Stimulated activated naive B cell treated with anti-CD40 and anti-IgM and Interleukin-4, amounts not matched to agents 10 μg/mL and 1 μg/mL and 100 μg/mL, for 72 hours (primary cell): ENCODE results near the gene C19orf47.

Experiments used
- ATAC-seq, 2 donors: fragments of 150-1000 bp; cut with Tn5 transposase; replicated peaks; 2 replicates each; pipeline ENCODE4 v1.10.0; 2021; ENCODE audit warnings: moderate library complexity in 1 of 2
- DNase-seq: peaks from one replicate; pipeline ENCODE4 v3.0.0; 2021
- H3K27ac Mint-ChIP-seq: one replicate; pipeline ENCODE4 v1.8.0; 2022; ENCODE audit warnings: mild to moderate bottlenecking, mixed read lengths
- H3K27me3 Mint-ChIP-seq, 2 donors: one replicate each; pipeline ENCODE4 v1.8.0; 2022; ENCODE audit warnings: mixed read lengths in 2 of 2
- H3K36me3 Mint-ChIP-seq, 2 donors: one replicate each; pipeline ENCODE4 v1.8.0; 2022; ENCODE audit warnings: mixed read lengths in 2 of 2, mild to moderate bottlenecking in 1 of 2
- H3K4me1 Mint-ChIP-seq, 2 donors: one replicate each; pipeline ENCODE4 v1.8.0; 2022; ENCODE audit warnings: mixed read lengths in 2 of 2, mild to moderate bottlenecking in 1 of 2
- H3K4me3 Mint-ChIP-seq, 2 donors: one replicate each; pipeline ENCODE4 v1.8.0; 2022; ENCODE audit warnings: mild to moderate bottlenecking in 2 of 2, mixed read lengths in 2 of 2, moderate library complexity in 1 of 2
- H3K9me3 Mint-ChIP-seq, 2 donors: one replicate each; pipeline ENCODE4 v1.8.0; 2022; ENCODE audit warnings: mixed read lengths in 2 of 2, mild to moderate bottlenecking in 1 of 2

Gene C19orf47

GRCh38 chr19:40281381-40282208, 66.6 kb downstream of the C19orf47 start:
- Mint-ChIP-seq H3K4me1 (peaks cover 65 to 91% of the 10 kb centered on the region in 2 donors), H3K27me3 (no peaks in the 10 kb centered on the region), H3K27ac (peak overlapping the region; percentile 62), H3K9me3 (no peaks in the 10 kb centered on the region), H3K36me3 (peaks cover 4 to 26% of the 10 kb centered on the region in 2 donors), H3K4me3 (no peak overlapping the region)
- ATAC-seq: no peak
- DNase-seq: no peak

GRCh38 chr19:40280608-40281221, 67.5 kb downstream of the C19orf47 start:
- H3K4me3 Mint-ChIP-seq: peak overlapping the region; percentile 55 to 68
- no peaks in the 10 kb centered on the region for H3K27me3 Mint-ChIP-seq
- peaks cover 4 to 30% of the 10 kb centered on the region in 2 donors for H3K36me3 Mint-ChIP-seq
- peak overlapping the region; percentile 95 for H3K27ac Mint-ChIP-seq
- no peaks in the 10 kb centered on the region for H3K9me3 Mint-ChIP-seq
- peaks cover 65 to 90% of the 10 kb centered on the region in 2 donors for H3K4me1 Mint-ChIP-seq
- DNase-seq (no peak), ATAC-seq (no peak)

- no peaks in the 10 kb centered on the region for H3K27me3 Mint-ChIP-seq
- peaks cover 67 to 92% of the 10 kb centered on the region in 2 donors for H3K4me1 Mint-ChIP-seq
- peaks cover 4 to 30% of the 10 kb centered on the region in 2 donors for H3K36me3 Mint-ChIP-seq
- H3K9me3 Mint-ChIP-seq: no peaks in the 10 kb centered on the region
- H3K27ac Mint-ChIP-seq: peak overlapping the region; percentile 95
- DNase-seq (peak; percentile 28), ATAC-seq (peak; percentile 44 to 53)
- peak overlapping the region; percentile 55 to 68 for H3K4me3 Mint-ChIP-seq
Observed at GRCh38 chr19:40279761-40280607, 68.2 kb downstream of the C19orf47 start.

- H3K36me3 Mint-ChIP-seq: peaks cover 4 to 25% of the 10 kb centered on the region in 2 donors
- H3K27me3 Mint-ChIP-seq: no peaks in the 10 kb centered on the region
- H3K9me3 Mint-ChIP-seq: no peaks in the 10 kb centered on the region
- peaks cover 72 to 95% of the 10 kb centered on the region in 2 donors for H3K4me1 Mint-ChIP-seq
- no peak for DNase-seq
- ATAC-seq: no peak
- peak overlapping the region; percentile 95 for H3K27ac Mint-ChIP-seq
- peak overlapping the region; percentile 25 to 55 for H3K4me3 Mint-ChIP-seq
Observed at GRCh38 chr19:40279120-40279551, 69.1 kb downstream of the C19orf47 start.

GRCh38 chr19:40278361-40279035, 69.7 kb downstream of the C19orf47 start:
- Mint-ChIP-seq H3K9me3 (no peaks in the 10 kb centered on the region), H3K4me3 (peak overlapping the region; percentile 39 to 53), H3K36me3 (peaks cover 4 to 31% of the 10 kb centered on the region in 2 donors), H3K27me3 (no peaks in the 10 kb centered on the region), H3K27ac (peak overlapping the region; percentile 74), H3K4me1 (peaks cover 73 to 95% of the 10 kb centered on the region in 2 donors)
- DNase-seq (no peak), ATAC-seq (no peak)

- DNase-seq (no peak), ATAC-seq (no peak)
- no peaks in the 10 kb centered on the region for H3K9me3 Mint-ChIP-seq
- H3K27ac Mint-ChIP-seq: peak overlapping the region; percentile 37
- H3K4me3 Mint-ChIP-seq: no peak overlapping the region
- H3K4me1 Mint-ChIP-seq: peaks cover 64 to 90% of the 10 kb centered on the region in 2 donors
- H3K27me3 Mint-ChIP-seq: no peaks in the 10 kb centered on the region
- peaks cover 4 to 27% of the 10 kb centered on the region in 2 donors for H3K36me3 Mint-ChIP-seq
Observed at GRCh38 chr19:40277356-40278059, 70.7 kb downstream of the C19orf47 start.

- Mint-ChIP-seq H3K27me3 (no peaks in the 10 kb centered on the region), H3K27ac (peak overlapping the region; percentile 81), H3K36me3 (peaks cover 11 to 28% of the 10 kb centered on the region in 2 donors), H3K4me1 (peaks cover 48 to 78% of the 10 kb centered on the region in 2 donors), H3K9me3 (no peaks in the 10 kb centered on the region), H3K4me3 (peak overlapping the region; percentile 74 to 76)
- DNase-seq: peak; percentile 33
- peak; percentile 84 to 85 for ATAC-seq
Observed at GRCh38 chr19:40274585-40275544, 73.3 kb downstream of the C19orf47 start.

GRCh38 chr19:40273469-40274360, 74.5 kb downstream of the C19orf47 start:
- DNase-seq (no peak), ATAC-seq (no peak)
- peak overlapping the region; percentile 59 for H3K27ac Mint-ChIP-seq
- peaks cover 50 to 76% of the 10 kb centered on the region in 2 donors for H3K4me1 Mint-ChIP-seq
- H3K36me3 Mint-ChIP-seq: peaks cover 11 to 35% of the 10 kb centered on the region in 2 donors
- no peaks in the 10 kb centered on the region for H3K9me3 Mint-ChIP-seq
- peak overlapping the region; percentile 74 to 76 for H3K4me3 Mint-ChIP-seq
- no peaks in the 10 kb centered on the region for H3K27me3 Mint-ChIP-seq

- DNase-seq (no peak), ATAC-seq (no peak)
- no peak overlapping the region for H3K27ac Mint-ChIP-seq
Observed at GRCh38 chr19:40272261-40272660, 75.9 kb downstream of the C19orf47 start.

GRCh38 chr19:40271706-40272105, 76.5 kb downstream of the C19orf47 start:
- ATAC-seq: no peak
- Mint-ChIP-seq H3K27me3 (no peaks in the 10 kb centered on the region), H3K9me3 (no peaks in the 10 kb centered on the region), H3K36me3 (peaks cover 18 to 39% of the 10 kb centered on the region in 2 donors), H3K27ac (no peak overlapping the region), H3K4me3 (no peak overlapping the region), H3K4me1 (peaks cover 47 to 70% of the 10 kb centered on the region in 2 donors)
- no peak for DNase-seq

More at GRCh38 chr19:40272261-40272660, 75.9 kb downstream of the C19orf47 start:
- H3K4me3 Mint-ChIP-seq: no peak overlapping the region
- H3K9me3 Mint-ChIP-seq: no peaks in the 10 kb centered on the region
- H3K27me3 Mint-ChIP-seq: no peaks in the 10 kb centered on the region
- peaks cover 45 to 70% of the 10 kb centered on the region in 2 donors for H3K4me1 Mint-ChIP-seq
- H3K36me3 Mint-ChIP-seq: peaks cover 14 to 35% of the 10 kb centered on the region in 2 donors

- no peaks in the 10 kb centered on the region for H3K27me3 Mint-ChIP-seq
- no peak overlapping the region for H3K4me3 Mint-ChIP-seq
- ATAC-seq: no peak
- peaks cover 49 to 71% of the 10 kb centered on the region in 2 donors for H3K4me1 Mint-ChIP-seq
- H3K9me3 Mint-ChIP-seq: no peaks in the 10 kb centered on the region
- DNase-seq: no peak
- H3K36me3 Mint-ChIP-seq: peaks cover 18 to 39% of the 10 kb centered on the region in 2 donors
- H3K27ac Mint-ChIP-seq: no peak overlapping the region
Observed at GRCh38 chr19:40270362-40271089, 77.7 kb downstream of the C19orf47 start.
